OCI-LY7 (cell line): ENCODE measurements around the gene NSMCE3.

Source experiments
- CTCF ChIP-seq: fragments of 200-600 bp; sonication (generic); conservative IDR thresholded peaks from 2 replicates; pipeline ENCODE4 v1.5.1; 2014; ENCODE audit warnings: mild to moderate bottlenecking, antibody characterized with exemption, low read length, moderate library complexity, mixed read lengths
- EZH2phosphoT487 ChIP-seq: fragments of 200-600 bp; sonication (generic); IDR thresholded peaks from 2 replicates; pipeline ENCODE4 v1.6.1; 2018; ENCODE audit warnings: low read depth, borderline replicate concordance, mild to moderate bottlenecking, mixed run types, antibody characterized with exemption, low read length, moderate library complexity, mixed read lengths

GRCh38 chr15:29220852-29221251, 48.8 kb downstream of the NSMCE3 start:
- no peak for TF ChIP-seq EZH2phosphoT487
- TF ChIP-seq CTCF = no peak
